LNCAP (cell line): Measurements from ENCODE around the gene DNAI2.

Experiments
- CTCF ChIP-seq: fragments of 450-650 bp; IDR thresholded peaks from 2 replicates; pipeline ENCODE4 v1.5.1; 2017; ENCODE audit warnings: mild to moderate bottlenecking

The DNAI2 gene

DNA sequence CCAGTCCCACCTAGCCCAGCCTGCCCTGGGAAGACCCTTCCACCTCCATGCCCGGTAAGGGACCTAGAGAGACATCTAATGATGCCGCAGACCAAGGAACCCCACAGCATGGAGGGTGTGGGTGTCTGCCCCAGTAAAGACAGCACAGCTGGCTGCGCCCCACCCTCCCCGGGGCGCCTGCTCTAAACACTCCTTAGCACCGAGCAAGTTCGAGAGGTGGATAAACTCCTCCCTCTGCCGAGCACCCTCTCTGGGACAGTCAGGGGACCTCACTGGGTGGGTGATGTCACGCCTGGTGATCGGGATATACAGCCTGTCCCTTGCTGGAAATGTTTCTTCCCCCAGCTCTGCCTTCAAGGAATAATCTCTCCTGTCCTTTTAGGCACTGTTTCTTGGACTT is 16.7 kb upstream of the DNAI2 start:
- TF ChIP-seq CTCF, result no peak

DNA sequence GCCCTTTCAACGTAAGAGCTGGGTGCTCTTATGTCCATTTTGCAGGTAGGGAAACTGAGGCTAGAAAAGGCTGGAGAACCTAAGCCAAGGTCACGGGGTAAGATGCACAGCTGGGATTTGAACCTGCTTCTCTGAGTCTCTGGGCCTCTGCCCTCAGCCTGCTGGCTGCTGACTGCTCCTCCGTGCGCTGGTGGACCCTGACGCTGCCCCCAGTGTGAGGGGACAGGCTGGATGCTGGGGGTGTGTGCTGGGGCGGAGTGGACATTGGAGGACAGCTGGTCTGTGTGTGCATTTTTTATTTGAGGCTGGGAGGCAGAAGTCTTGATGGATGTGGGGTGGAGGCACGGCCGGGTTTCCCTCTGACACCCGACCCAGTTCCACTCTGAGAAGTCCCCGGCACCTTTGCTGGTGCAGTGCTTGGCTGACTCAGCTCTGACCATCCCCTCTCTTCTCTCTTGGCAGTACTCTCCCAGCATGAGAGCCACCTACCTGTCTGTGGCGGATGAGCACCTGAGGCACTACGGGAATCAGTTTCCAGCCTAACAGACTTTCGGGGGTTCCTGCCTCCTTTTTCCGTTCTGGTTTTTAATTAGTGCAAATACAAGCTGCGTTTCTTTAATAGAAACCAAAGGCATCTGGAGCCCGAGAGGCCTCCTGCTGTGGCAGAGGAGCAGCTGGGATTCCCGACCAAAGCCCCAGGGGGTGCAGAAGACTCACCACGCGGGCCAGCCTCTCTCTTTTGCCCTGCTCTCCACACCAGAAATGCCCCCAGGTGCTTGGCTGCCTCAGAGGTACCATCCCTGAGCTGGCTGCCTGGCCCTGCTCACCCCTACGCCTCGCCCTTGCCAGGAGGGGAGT is 14.1 kb upstream of the DNAI2 start:
- TF ChIP-seq CTCF, result no peak

GRCh38 chr17:74260525-74260850 is 13.5 kb upstream of the DNAI2 start:
- no peak for TF ChIP-seq CTCF

DNA sequence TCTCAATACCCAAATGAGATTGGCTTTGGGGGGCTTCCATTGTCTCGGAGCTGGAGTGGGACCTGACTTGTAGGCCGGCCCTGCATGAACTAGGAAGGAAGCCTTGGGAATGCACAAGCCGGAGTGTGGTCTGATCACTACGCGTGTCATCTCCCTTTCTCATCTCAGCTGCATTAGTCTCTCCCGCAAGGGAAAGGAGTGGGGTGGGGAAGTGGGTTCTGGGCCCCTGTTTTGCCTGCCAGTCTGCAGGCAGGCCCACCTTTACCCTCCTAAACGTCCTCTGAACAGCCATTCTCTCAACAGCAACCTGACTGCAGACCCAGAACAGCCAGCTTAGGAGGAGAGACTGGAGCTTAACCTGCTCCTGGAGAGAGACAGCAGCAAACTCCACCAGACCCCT is 11.4 kb upstream of the DNAI2 start:
- no peak for TF ChIP-seq CTCF

DNA sequence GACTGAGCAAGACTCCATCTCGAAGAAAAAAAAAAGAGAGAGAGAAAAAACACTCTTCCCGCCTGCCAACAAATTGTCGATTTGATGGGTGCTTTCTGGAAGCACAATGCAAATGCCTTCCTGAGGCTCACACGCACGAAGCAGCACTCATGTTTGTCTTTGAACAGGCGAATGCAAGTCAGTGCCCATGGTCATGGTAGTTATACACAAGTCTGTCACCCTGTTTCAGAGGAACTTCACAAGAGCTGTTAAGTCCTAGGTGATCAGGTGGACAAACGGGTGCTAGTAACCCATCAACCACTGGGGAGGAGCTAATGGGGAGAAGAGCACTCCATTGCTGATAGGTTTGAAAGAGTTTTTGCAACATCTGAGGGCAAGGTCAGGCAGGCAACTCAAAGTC is 6.5 kb upstream of the DNAI2 start:
- no peak for TF ChIP-seq CTCF

- TF ChIP-seq CTCF, result no peak
Observed at GRCh38 chr17:74267987-74268499, 6.0 kb upstream of the DNAI2 start.

DNA sequence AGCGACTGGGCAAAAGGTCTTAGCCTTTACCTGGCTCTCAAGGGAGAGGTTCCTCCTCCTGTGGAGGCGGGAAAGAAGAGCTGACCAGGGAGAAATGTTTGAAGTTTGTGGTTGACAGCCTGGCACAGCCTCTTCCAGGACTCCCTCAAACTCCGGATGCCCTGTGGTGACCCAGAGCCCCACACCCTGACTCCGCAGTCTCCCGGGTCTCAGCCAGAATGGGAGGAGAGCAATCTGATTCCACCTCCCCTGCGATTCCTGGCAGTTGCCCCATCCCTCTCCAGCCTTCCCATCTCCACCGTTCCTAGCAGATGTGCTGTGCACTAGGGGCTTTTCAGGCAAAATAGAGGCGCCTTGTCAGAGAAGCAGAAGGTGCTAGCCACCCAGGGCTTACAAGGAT is 5.5 kb upstream of the DNAI2 start:
- TF ChIP-seq CTCF, result no peak
